Sigmoid colon (tissue), 7 donors: Measurements from ENCODE around the gene SLC7A5. TPM values are rescaled to one million over a fixed set of nuclear protein-coding genes. Genes with fewer than 3 reads are reported as not detected.
"Not testable (repeated sequence)": the region's sequence is repeated elsewhere in the genome, so short reads cannot be mapped to it uniquely, and the experiment has no call there.

Source experiments
- DNase-seq: peaks from one replicate; pipeline ENCODE4 v3.0.0-alpha.2; 2019
- H3K27ac ChIP-seq, 4 donors: fragments of 200-600 bp; sonication (generic); one replicate each; pipeline ENCODE4 v1.5.1; 2016 to 2019; ENCODE audit warnings: mild to moderate bottlenecking in 1 of 4
- H3K27me3 ChIP-seq, 3 donors: fragments of 200-600 bp; sonication (generic); one replicate each; pipeline ENCODE4 v1.5.1; 2019; ENCODE audit warnings: mild to moderate bottlenecking in 1 of 3
- H3K36me3 ChIP-seq, 4 donors: fragments of 200-600 bp; sonication (generic); one replicate each; pipeline ENCODE4 v1.5.1; 2016 to 2019
- H3K4me1 ChIP-seq, 4 donors: fragments of 200-600 bp; sonication (generic); one replicate each; pipeline ENCODE4 v1.5.1; 2017 to 2019
- H3K4me3 ChIP-seq, 4 donors: fragments of 200-600 bp; sonication (generic); one replicate each; pipeline ENCODE4 v1.5.1; 2017 to 2019; ENCODE audit warnings: mild to moderate bottlenecking in 2 of 4, moderate library complexity in 1 of 4
- H3K9me3 ChIP-seq, 4 donors: fragments of 200-600 bp in 3 of 4; sonication (generic) in 3 of 4; one replicate each; pipeline versions ENCODE4 v1.5.1 to v1.6.1; 2013 to 2019
- EP300 ChIP-seq, 4 donors: sonication (generic); formaldehyde crosslinking; IDR thresholded peaks; one replicate each; pipeline ENCODE4 v1.6.1; 2017; ENCODE audit warnings: antibody characterized with exemption in 4 of 4
- POLR2A ChIP-seq, 2 donors: fragments of 450-650 bp; IDR thresholded peaks; one replicate each; pipeline ENCODE4 v1.6.1; 2016; ENCODE audit warnings: antibody characterized with exemption in 2 of 2, mild to moderate bottlenecking in 2 of 2, moderate library complexity in 2 of 2
- POLR2AphosphoS5 ChIP-seq, 4 donors: sonication (generic); formaldehyde crosslinking; IDR thresholded peaks; one replicate each; pipeline ENCODE4 v1.6.1; 2017; ENCODE audit warnings: antibody characterized with exemption in 4 of 4
- WGBS, 2 donors: extraction: QIAGEN DNeasy Blood & Tissue Kit; methylation state at CpG; one replicate each; pipeline ENCODE4 v1.1.7; 2013; 5-methylcytosine and 5-hydroxymethylcytosine counted together
- intact Hi-C: fragments of 100-400 bp; cut with DNase I; formaldehyde crosslinking; loops from one replicate; pipeline ENCODE4 v1.15.1; 2023
- polyA plus RNA-seq, 3 donors: library from polyadenylated mRNA; stranded (reverse); fragments of 200-250 nt; gene quantifications; one replicate each; pipeline ENCODE4 v1.2.3, GENCODE V29; 2013
- total RNA-seq, 4 donors: library from RNA; depleted of rRNA; stranded (reverse); fragments of >200 nt; gene quantifications; one replicate each; pipeline ENCODE4 v1.1.0, GENCODE V29; 2016
- TF ChIP-seq, protein P1 (sequence below), 4 experiments: fragments of 450-650 bp in 3 of 4; fragments of 200-600 bp in 1 of 4; IDR thresholded peaks; one replicate each; pipeline ENCODE4 v1.5.1; 2016 to 2019; ENCODE audit warnings: antibody characterized with exemption in 4 of 4, mild to moderate bottlenecking in 3 of 4, moderate library complexity in 2 of 4
- donor health status: healthy with polysubstance abuse.
- donor health status: Bipolar disorder and iron deficiency.
- donor health status: healthy.

SLC7A5 gene
- total and polyA plus RNA-seq, 7 donors, result 0.60 to 44.5 (median 3.1) TPM

DNA sequence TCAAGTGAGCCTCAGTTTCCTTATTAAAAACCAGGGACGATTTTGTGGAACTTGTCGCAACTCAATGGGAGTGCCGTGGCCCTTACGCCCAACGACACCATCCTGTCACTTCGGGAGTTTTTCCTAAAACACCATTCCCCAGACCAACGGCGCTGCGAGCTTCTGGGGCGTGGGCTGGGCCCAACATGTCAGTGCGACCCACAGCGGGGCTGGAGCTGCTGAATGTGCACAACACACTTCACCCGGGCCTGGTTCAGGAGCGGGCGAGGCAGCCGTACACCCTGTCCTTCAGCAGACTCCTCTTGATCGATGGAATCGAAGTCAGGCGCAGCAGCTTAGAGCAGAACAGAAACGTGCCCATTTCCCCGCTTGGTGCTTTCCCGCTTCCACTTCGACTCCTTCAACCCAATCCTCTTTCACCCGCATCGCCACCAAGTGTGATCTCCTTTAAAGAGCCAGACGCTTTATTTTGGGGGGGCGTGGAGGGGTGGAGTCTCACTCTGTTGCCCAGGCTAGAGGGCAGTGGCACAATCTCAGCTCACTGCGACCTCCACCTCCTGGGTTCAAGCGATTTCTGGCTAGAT is 13.2 kb upstream of the SLC7A5 start:
- TF ChIP-seq, protein P1, sequence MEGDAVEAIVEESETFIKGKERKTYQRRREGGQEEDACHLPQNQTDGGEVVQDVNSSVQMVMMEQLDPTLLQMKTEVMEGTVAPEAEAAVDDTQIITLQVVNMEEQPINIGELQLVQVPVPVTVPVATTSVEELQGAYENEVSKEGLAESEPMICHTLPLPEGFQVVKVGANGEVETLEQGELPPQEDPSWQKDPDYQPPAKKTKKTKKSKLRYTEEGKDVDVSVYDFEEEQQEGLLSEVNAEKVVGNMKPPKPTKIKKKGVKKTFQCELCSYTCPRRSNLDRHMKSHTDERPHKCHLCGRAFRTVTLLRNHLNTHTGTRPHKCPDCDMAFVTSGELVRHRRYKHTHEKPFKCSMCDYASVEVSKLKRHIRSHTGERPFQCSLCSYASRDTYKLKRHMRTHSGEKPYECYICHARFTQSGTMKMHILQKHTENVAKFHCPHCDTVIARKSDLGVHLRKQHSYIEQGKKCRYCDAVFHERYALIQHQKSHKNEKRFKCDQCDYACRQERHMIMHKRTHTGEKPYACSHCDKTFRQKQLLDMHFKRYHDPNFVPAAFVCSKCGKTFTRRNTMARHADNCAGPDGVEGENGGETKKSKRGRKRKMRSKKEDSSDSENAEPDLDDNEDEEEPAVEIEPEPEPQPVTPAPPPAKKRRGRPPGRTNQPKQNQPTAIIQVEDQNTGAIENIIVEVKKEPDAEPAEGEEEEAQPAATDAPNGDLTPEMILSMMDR (IDR thresholded peaks at IDR 0.05), result no peak
- no peak for TF ChIP-seq EP300 (IDR thresholded peaks at IDR 0.05)
- TF ChIP-seq POLR2A (IDR thresholded peaks at IDR 0.05), result no peak
- no peak for TF ChIP-seq POLR2AphosphoS5 (IDR thresholded peaks at IDR 0.05)
- no peak for DNase-seq
- H3K4me1 ChIP-seq, result no peaks in the 10 kb centered on the region
- H3K27me3 ChIP-seq, result peaks cover 0 to 35% (median 10%) of the 10 kb centered on the region in 3 donors
- 91 to 94% methylated on average over 29 of the region's 29 CpGs for WGBS, 2 donors
- intact Hi-C loops, result no loop called here
- H3K36me3 ChIP-seq, result no peaks in the 10 kb centered on the region
- no peak overlapping the region for H3K4me3 ChIP-seq
- no peak overlapping the region for H3K27ac ChIP-seq
- H3K9me3 ChIP-seq, result no peaks in the 10 kb centered on the region

DNA sequence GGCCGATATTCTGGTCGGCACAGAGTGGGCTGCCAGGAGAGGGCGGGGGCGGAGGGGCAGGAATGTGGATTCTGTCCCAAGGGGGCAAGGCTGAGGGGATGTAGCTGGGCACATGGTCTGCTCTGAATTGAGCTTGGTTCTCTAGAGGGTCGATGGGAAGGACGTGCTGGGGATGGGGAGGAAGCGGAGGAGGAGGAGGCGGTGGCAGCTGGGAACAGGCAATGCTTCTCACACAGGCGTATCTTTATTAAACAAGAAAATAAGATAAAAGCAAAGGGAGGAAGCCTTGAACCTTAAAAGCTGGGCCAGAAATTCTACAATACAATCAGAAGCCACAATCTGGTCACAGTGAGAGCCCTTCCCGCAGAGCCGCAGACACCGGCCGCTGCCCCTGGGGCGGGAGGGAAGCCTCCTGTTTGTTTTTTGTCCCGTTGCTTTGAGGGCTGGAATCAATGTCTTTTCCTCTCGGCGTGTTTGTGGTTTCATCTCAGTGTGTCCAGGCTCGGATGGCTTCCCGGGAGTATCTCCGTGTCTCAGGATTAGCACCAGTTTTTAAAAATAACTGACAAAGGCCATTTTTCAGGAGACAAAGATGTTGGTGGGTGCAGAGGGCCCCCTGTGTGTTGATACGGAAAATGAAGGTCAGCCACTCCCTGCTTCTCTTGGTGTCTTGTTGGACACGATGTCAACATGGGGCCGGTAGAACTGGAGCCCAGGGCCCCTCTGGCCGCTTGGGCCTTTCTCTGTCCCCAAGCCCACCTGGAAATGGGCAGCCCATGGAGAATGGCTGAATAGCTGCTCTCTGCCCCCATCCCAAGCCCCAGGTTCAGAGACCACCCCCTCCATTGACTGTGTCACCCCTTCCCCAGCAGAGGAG is 12.3 kb upstream of the SLC7A5 start:
- Histone ChIP-seq H3K27me3 (peaks cover 0 to 35% (median 10%) of the 10 kb centered on the region in 3 donors), H3K4me3 (no peak overlapping the region), H3K4me1 (no peaks in the 10 kb centered on the region), H3K9me3 (no peaks in the 10 kb centered on the region), H3K27ac (no peak overlapping the region), H3K36me3 (no peaks in the 10 kb centered on the region)
- 58 to 72% methylated on average over 24 of the region's 24 CpGs for WGBS, 2 donors
- DNase-seq, result no peak
- TF ChIP-seq, protein P1 (IDR thresholded peaks at IDR 0.05), result no peak
- no peak for TF ChIP-seq EP300 (IDR thresholded peaks at IDR 0.05)
- TF ChIP-seq POLR2AphosphoS5 (IDR thresholded peaks at IDR 0.05), result no peak
- no peak for TF ChIP-seq POLR2A (IDR thresholded peaks at IDR 0.05)
- intact Hi-C loops, result no loop called here

DNA sequence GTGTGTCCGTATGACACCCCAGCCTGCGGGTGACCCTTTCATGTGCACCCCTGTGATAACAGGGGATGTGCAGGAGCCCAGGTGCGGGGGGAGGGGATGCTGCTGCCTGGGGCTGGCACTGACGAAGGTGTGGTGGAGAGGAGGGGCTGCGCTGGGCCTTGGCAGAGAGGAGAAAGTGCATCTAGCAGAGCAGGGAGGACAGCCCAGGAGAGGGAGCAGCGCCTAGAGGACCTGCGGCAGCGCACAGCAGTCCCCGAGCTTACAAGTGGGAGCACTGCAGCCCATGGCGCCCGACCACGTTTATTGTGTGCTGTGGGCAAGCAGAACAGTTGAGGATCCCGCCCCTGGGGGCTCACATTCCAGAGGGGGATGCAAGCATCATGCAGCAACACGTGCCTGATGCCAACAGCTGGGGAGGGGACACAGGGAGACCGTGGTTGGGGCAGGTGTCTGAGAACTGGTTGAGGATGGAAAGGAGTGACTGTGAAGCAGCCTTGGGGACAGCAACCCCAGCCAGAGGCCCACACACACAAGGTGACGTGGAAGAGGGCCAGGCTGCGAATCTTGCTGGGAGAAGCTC is 10.9 kb upstream of the SLC7A5 start:
- Histone ChIP-seq H3K27ac (no peak overlapping the region), H3K4me1 (no peaks in the 10 kb centered on the region), H3K27me3 (peaks cover 0 to 45% (median 18%) of the 10 kb centered on the region in 3 donors), H3K9me3 (no peaks in the 10 kb centered on the region), H3K4me3 (no peak overlapping the region), H3K36me3 (no peaks in the 10 kb centered on the region)
- WGBS, 2 donors, result 79 to 88% methylated on average over 17 of the region's 17 CpGs
- DNase-seq, result no peak
- intact Hi-C loops, result no loop called here
- TF ChIP-seq POLR2AphosphoS5 (IDR thresholded peaks at IDR 0.05), result no peak
- no peak for TF ChIP-seq EP300 (IDR thresholded peaks at IDR 0.05)
- TF ChIP-seq, protein P1 (IDR thresholded peaks at IDR 0.05), result no peak
- no peak for TF ChIP-seq POLR2A (IDR thresholded peaks at IDR 0.05)

DNA sequence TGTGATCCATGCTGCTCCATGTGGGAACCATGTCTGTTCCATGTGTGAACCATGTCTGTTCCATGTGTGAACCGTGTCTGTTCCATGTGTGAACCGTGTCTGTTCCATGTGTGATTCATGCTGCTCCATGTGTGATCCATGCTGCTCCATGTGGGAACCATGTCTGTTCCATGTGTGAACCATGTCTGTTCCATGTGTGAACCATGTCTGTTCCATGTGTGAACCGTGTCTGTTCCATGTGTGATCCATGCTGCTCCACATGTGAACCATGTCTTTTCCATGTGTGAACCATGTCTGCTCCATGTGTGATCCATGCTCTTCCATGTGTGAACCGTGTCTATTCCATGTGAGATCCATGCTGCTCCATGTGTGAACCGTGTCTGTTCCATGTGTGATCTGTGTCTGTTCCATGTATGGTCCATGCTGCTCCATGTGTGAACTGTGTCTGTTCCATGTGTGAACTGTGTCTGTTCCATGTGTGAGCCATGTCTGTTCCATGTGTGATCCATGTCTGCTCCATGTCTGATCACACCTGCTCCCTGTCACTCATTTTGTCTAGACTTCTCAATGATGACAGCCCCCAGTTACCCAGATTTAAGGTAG is 10.2 kb upstream of the SLC7A5 start:
- not testable (repeated sequence) for H3K4me3 ChIP-seq, H3K4me1 ChIP-seq, H3K27ac ChIP-seq, H3K9me3 ChIP-seq, H3K36me3 ChIP-seq, DNase-seq
- 92 to 95% methylated on average over 5 of the region's 5 CpGs for WGBS, 2 donors
- intact Hi-C loops, result loop anchor here (10.0 kb wide), 1 partner anchor 295 kb away; no protein-coding TSS in a partner anchor
- H3K27me3 ChIP-seq, result peaks cover 0 to 52% (median 18%) of the 10 kb centered on the region in 3 donors

DNA sequence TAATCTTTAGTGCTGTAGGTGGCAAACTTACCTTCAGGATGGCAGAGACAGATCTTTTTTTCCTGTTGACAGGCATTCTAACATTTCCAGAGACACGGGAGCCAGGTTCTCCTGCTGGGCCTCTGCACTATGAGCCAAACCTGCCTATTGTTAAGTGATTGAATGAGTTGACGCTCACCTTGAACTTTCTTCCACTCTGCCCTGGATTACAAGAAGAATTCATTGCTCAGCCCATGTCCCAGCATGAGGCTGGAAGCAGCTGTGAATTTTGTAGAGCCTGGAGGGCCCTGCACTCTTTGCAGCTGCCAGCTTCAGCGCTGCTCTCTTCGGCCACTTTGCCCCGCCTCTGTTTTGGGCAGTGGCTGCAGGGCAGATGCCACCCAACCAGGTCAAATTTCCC is 9.4 kb upstream of the SLC7A5 start:
- 42 to 73% methylated on average over 5 of the region's 5 CpGs for WGBS, 2 donors
- peaks cover 0 to 50% (median 18%) of the 10 kb centered on the region in 3 donors for H3K27me3 ChIP-seq
- H3K9me3 ChIP-seq, result no peaks in the 10 kb centered on the region
- no peak for DNase-seq
- intact Hi-C loops, result loop anchor here (10.0 kb wide), 1 partner anchor 294 kb away; no protein-coding TSS in a partner anchor
- no peak overlapping the region for H3K4me3 ChIP-seq
- H3K27ac ChIP-seq, result no peak overlapping the region
- H3K4me1 ChIP-seq, result no peaks in the 10 kb centered on the region
- TF ChIP-seq POLR2AphosphoS5 (IDR thresholded peaks at IDR 0.05), result no peak
- TF ChIP-seq, protein P1 (IDR thresholded peaks at IDR 0.05), result no peak
- no peak for TF ChIP-seq EP300 (IDR thresholded peaks at IDR 0.05)
- TF ChIP-seq POLR2A (IDR thresholded peaks at IDR 0.05), result no peak
- no peaks in the 10 kb centered on the region for H3K36me3 ChIP-seq
